Measurements from ENCODE around the gene SOX9.

Gene SOX9

GRCh38 chr17:72101526-72101925 lies 19.3 kb upstream of the SOX9 start:
- Histone ChIP-seq H3K27ac (ENCODE audit: low read depth, low read length) (no peak overlapping the region), H3K9me3 (ENCODE audit: insufficient read depth, low read length) (no peaks in the 10 kb centered on the region), H3K36me3 (ENCODE audit: low read length) (no peaks in the 10 kb centered on the region), H3K4me3 (ENCODE audit: insufficient read depth, low read length, poor library complexity, severe bottlenecking) (no peak overlapping the region), H3F3A (ENCODE audit: insufficient read depth) (no peaks in the 10 kb centered on the region), H4K20me1 (ENCODE audit: low read depth, low read length) (no peaks in the 10 kb centered on the region), H3K9ac (ENCODE audit: low read length) (no peak overlapping the region), H3K4me2 (ENCODE audit: low read depth, low read length, poor library complexity, severe bottlenecking) (no peak overlapping the region), H3K27me3 (ENCODE audit: low read length) (no peaks in the 10 kb centered on the region), H3K79me2 (ENCODE audit: insufficient read depth, low read length) (no peaks in the 10 kb centered on the region), H3K9me2 (replicated peaks; ENCODE audit: insufficient read depth, low read length) (no peaks in the 10 kb centered on the region), H2AFZ (ENCODE audit: low read depth, low read length, severe bottlenecking) (no peak overlapping the region)
- TF ChIP-seq EZH2phosphoT487 (conservative IDR thresholded peaks at IDR 0.05; ENCODE audit: low read length) (no peak), CTCF (IDR thresholded peaks at IDR 0.05; ENCODE audit: insufficient read depth, low read length, poor library complexity, severe bottlenecking) (no peak)

- Histone ChIP-seq H3K27me3 (ENCODE audit: low read length) (no peaks in the 10 kb centered on the region), H3K79me2 (ENCODE audit: insufficient read depth, low read length) (no peaks in the 10 kb centered on the region)
Measured at GRCh38 chr17:72102366-72102765, 18.5 kb upstream of the SOX9 start.

GRCh38 chr17:72104164-72104862 lies 16.5 kb upstream of the SOX9 start:
- no peaks in the 10 kb centered on the region for H4K20me1 ChIP-seq (ENCODE audit: low read depth, low read length)
- H3K9ac ChIP-seq (ENCODE audit: low read length) = no peak overlapping the region
- H3K4me3 ChIP-seq (ENCODE audit: insufficient read depth, low read length, poor library complexity, severe bottlenecking) = no peak overlapping the region
- H3K79me2 ChIP-seq (ENCODE audit: insufficient read depth, low read length) = no peaks in the 10 kb centered on the region
- TF ChIP-seq CTCF (IDR thresholded peaks at IDR 0.05; ENCODE audit: insufficient read depth, low read length, poor library complexity, severe bottlenecking) (no peak), EZH2phosphoT487 (conservative IDR thresholded peaks at IDR 0.05; ENCODE audit: low read length) (no peak)
- no peak overlapping the region for H3K27ac ChIP-seq (ENCODE audit: low read depth, low read length)
- no peaks in the 10 kb centered on the region for H3K36me3 ChIP-seq (ENCODE audit: low read length)
- H3K4me2 ChIP-seq (ENCODE audit: low read depth, low read length, poor library complexity, severe bottlenecking) = no peak overlapping the region
- H3K27me3 ChIP-seq (ENCODE audit: low read length) = no peaks in the 10 kb centered on the region
- H3F3A ChIP-seq (ENCODE audit: insufficient read depth) = no peaks in the 10 kb centered on the region
- no peaks in the 10 kb centered on the region for H3K9me2 ChIP-seq (replicated peaks; ENCODE audit: insufficient read depth, low read length)
- no peak overlapping the region for H2AFZ ChIP-seq (ENCODE audit: low read depth, low read length, severe bottlenecking)
- no peaks in the 10 kb centered on the region for H3K9me3 ChIP-seq (ENCODE audit: insufficient read depth, low read length)

More at GRCh38 chr17:72102366-72102765, 18.5 kb upstream of the SOX9 start:
- H3K9me2 ChIP-seq (replicated peaks; ENCODE audit: insufficient read depth, low read length) = no peaks in the 10 kb centered on the region
- no peak overlapping the region for H3K9ac ChIP-seq (ENCODE audit: low read length)
- no peak for TF ChIP-seq EZH2phosphoT487 (conservative IDR thresholded peaks at IDR 0.05; ENCODE audit: low read length)
- TF ChIP-seq CTCF (IDR thresholded peaks at IDR 0.05; ENCODE audit: insufficient read depth, low read length, poor library complexity, severe bottlenecking) = no peak
- no peak overlapping the region for H2AFZ ChIP-seq (ENCODE audit: low read depth, low read length, severe bottlenecking)
- no peak overlapping the region for H3K27ac ChIP-seq (ENCODE audit: low read depth, low read length)
- H3K4me2 ChIP-seq (ENCODE audit: low read depth, low read length, poor library complexity, severe bottlenecking) = no peak overlapping the region
- no peaks in the 10 kb centered on the region for H3K36me3 ChIP-seq (ENCODE audit: low read length)
- no peak overlapping the region for H3K4me3 ChIP-seq (ENCODE audit: insufficient read depth, low read length, poor library complexity, severe bottlenecking)
- H4K20me1 ChIP-seq (ENCODE audit: low read depth, low read length) = no peaks in the 10 kb centered on the region
- no peaks in the 10 kb centered on the region for H3K9me3 ChIP-seq (ENCODE audit: insufficient read depth, low read length)
- no peaks in the 10 kb centered on the region for H3F3A ChIP-seq (ENCODE audit: insufficient read depth)
